ENCODE data around the gene OMP. TPM values are rescaled to one million over a fixed set of nuclear protein-coding genes. Genes with fewer than 3 reads are reported as not detected.

OMP gene
- total RNA-seq, 4 donors from 2014 or later = not detected

GRCh38 chr11:77115956-77116355 is 13.3 kb downstream of the OMP start:
- intact Hi-C loops (cut with DNase I) = no loop called here
- Histone ChIP-seq H3K27ac (replicated peaks in 1 of 4) (no peak overlapping the region), H3K9me3 (no peaks in the 10 kb centered on the region), H3K4me3 (no peak overlapping the region), H3K36me3 (peaks cover 0 to 37% (median 16%) of the 10 kb centered on the region in 4 donors), H3K4me1 (peaks cover 0 to 10% (median 2%) of the 10 kb centered on the region in 4 donors), H3K27me3 (no peaks in the 10 kb centered on the region)
- no peak for DNase-seq (ENCODE audit: extremely low spot score)
- WGBS = 90% methylated on average over 14 of the region's 15 CpGs
- TF ChIP-seq CTCF (IDR thresholded peaks at IDR 0.05) (no peak), POLR2A (IDR thresholded peaks at IDR 0.05; ENCODE audit: low read depth) (no peak), EP300 (IDR thresholded peaks at IDR 0.05) (no peak), POLR2AphosphoS5 (IDR thresholded peaks at IDR 0.05) (no peak)

GRCh38 chr11:77117492-77117891 is 14.9 kb downstream of the OMP start:
- 77% methylated on average over 7 of the region's 7 CpGs for WGBS
- H3K9me3 ChIP-seq = no peaks in the 10 kb centered on the region
- no peak for TF ChIP-seq POLR2A (IDR thresholded peaks at IDR 0.05; ENCODE audit: low read depth)
- TF ChIP-seq CTCF (IDR thresholded peaks at IDR 0.05) = no peak
- TF ChIP-seq POLR2AphosphoS5 (IDR thresholded peaks at IDR 0.05) = no peak
- TF ChIP-seq EP300 (IDR thresholded peaks at IDR 0.05) = no peak
- peaks cover 0 to 52% (median 22%) of the 10 kb centered on the region in 4 donors for H3K36me3 ChIP-seq
- H3K27ac ChIP-seq (replicated peaks in 1 of 4) = no peak overlapping the region
- no peak overlapping the region for H3K4me3 ChIP-seq
- intact Hi-C loops (cut with DNase I) = no loop called here
- H3K27me3 ChIP-seq = no peaks in the 10 kb centered on the region
- H3K4me1 ChIP-seq = peaks cover 0 to 6% (median 0%) of the 10 kb centered on the region in 4 donors
- DNase-seq (ENCODE audit: extremely low spot score) = no peak

GRCh38 chr11:77118086-77118485 is 15.4 kb downstream of the OMP start:
- H3K4me3 ChIP-seq = no peak overlapping the region
- H3K36me3 ChIP-seq = peaks cover 0 to 58% (median 22%) of the 10 kb centered on the region in 4 donors
- H3K27ac ChIP-seq (replicated peaks in 1 of 4) = no peak overlapping the region
- TF ChIP-seq POLR2AphosphoS5 (IDR thresholded peaks at IDR 0.05) (no peak), EP300 (IDR thresholded peaks at IDR 0.05) (no peak), POLR2A (IDR thresholded peaks at IDR 0.05; ENCODE audit: low read depth) (no peak), CTCF (IDR thresholded peaks at IDR 0.05) (no peak)
- intact Hi-C loops (cut with DNase I) = no loop called here
- WGBS = 95% methylated on average over 11 of the region's 17 CpGs
- DNase-seq (ENCODE audit: extremely low spot score) = no peak
- H3K9me3 ChIP-seq = no peaks in the 10 kb centered on the region
- peaks cover 0 to 4% (median 0%) of the 10 kb centered on the region in 4 donors for H3K4me1 ChIP-seq
- H3K27me3 ChIP-seq = no peaks in the 10 kb centered on the region

GRCh38 chr11:77118971-77119370 is 16.3 kb downstream of the OMP start:
- Histone ChIP-seq H3K9me3 (no peaks in the 10 kb centered on the region), H3K27me3 (no peaks in the 10 kb centered on the region), H3K27ac (replicated peaks in 1 of 4) (no peak overlapping the region), H3K36me3 (peaks cover 0 to 65% (median 21%) of the 10 kb centered on the region in 4 donors), H3K4me1 (no peaks in the 10 kb centered on the region), H3K4me3 (no peak overlapping the region)
- intact Hi-C loops (cut with DNase I) = no loop called here
- no peak for TF ChIP-seq POLR2A (IDR thresholded peaks at IDR 0.05; ENCODE audit: low read depth)
- no peak for TF ChIP-seq POLR2AphosphoS5 (IDR thresholded peaks at IDR 0.05)
- TF ChIP-seq CTCF (IDR thresholded peaks at IDR 0.05) = no peak
- no peak for TF ChIP-seq EP300 (IDR thresholded peaks at IDR 0.05)
- WGBS = 94% methylated on average over 9 of the region's 12 CpGs
- no peak for DNase-seq (ENCODE audit: extremely low spot score)

- DNase-seq (ENCODE audit: extremely low spot score) = no peak
- 91% methylated on average over 9 of the region's 9 CpGs for WGBS
- H3K9me3 ChIP-seq = no peaks in the 10 kb centered on the region
- H3K27ac ChIP-seq (replicated peaks in 1 of 4) = no peak overlapping the region
- H3K4me1 ChIP-seq = no peaks in the 10 kb centered on the region
- TF ChIP-seq EP300 (IDR thresholded peaks at IDR 0.05) (no peak), POLR2A (IDR thresholded peaks at IDR 0.05; ENCODE audit: low read depth) (no peak), CTCF (IDR thresholded peaks at IDR 0.05) (no peak), POLR2AphosphoS5 (IDR thresholded peaks at IDR 0.05) (no peak)
- H3K4me3 ChIP-seq = no peak overlapping the region
- H3K27me3 ChIP-seq = no peaks in the 10 kb centered on the region
- H3K36me3 ChIP-seq = peaks cover 0 to 68% (median 19%) of the 10 kb centered on the region in 4 donors
- intact Hi-C loops (cut with DNase I) = no loop called here
These were observed 16.9 kb downstream of the OMP start for GRCh38 chr11:77119531-77119936.
